ENCODE measurements around the gene VPS35L.
A peak's percentile ranks its signal among the peaks of the same experiment; 100 is the strongest.

VPS35L gene

GRCh38 chr16:19555186-19555937 lies at the start of gene VPS35L:
TSS of gene VPS35L (plus strand) at chr16:19555703. CDS start at chr16:19555730, 27 bp downstream.
- DNase-seq (ENCODE audit: low spot score) = peak; percentile 99

- DNase-seq (ENCODE audit: low spot score) = no peak
Observed at GRCh38 chr16:19506965-19507364, 48.5 kb upstream of the VPS35L start.

GRCh38 chr16:19507867-19508266 lies 47.6 kb upstream of the VPS35L start:
- DNase-seq (ENCODE audit: low spot score) = no peak

GRCh38 chr16:19512297-19512696 lies 43.2 kb upstream of the VPS35L start:
- DNase-seq (ENCODE audit: low spot score) = no peak

- DNase-seq (ENCODE audit: low spot score) = no peak
Observed at GRCh38 chr16:19513377-19514053, 42.0 kb upstream of the VPS35L start.

- no peak for DNase-seq (ENCODE audit: low spot score)
Observed at GRCh38 chr16:19515757-19516156, 39.7 kb upstream of the VPS35L start.

GRCh38 chr16:19517424-19518089 lies 37.9 kb upstream of the VPS35L start:
- peak; percentile 34 for DNase-seq (ENCODE audit: low spot score)

GRCh38 chr16:19518388-19518787 lies 37.1 kb upstream of the VPS35L start:
- DNase-seq (ENCODE audit: low spot score) = no peak

- no peak for DNase-seq (ENCODE audit: low spot score)
Observed at GRCh38 chr16:19520861-19521331, 34.6 kb upstream of the VPS35L start.

- peak; percentile 97 for DNase-seq (ENCODE audit: low spot score)
Observed at GRCh38 chr16:19521471-19522396, 33.8 kb upstream of the VPS35L start, which contains the start of gene GDE1. TSS of gene GDE1 (minus strand) at chr16:19522098. CDS start at chr16:19521964, 134 bp downstream.

GRCh38 chr16:19522397-19522732 lies 33.1 kb upstream of the VPS35L start:
- DNase-seq (ENCODE audit: low spot score) = no peak

GRCh38 chr16:19522760-19523159 lies 32.7 kb upstream of the VPS35L start:
- DNase-seq (ENCODE audit: low spot score) = no peak

- DNase-seq (ENCODE audit: low spot score) = no peak
Observed at GRCh38 chr16:19523184-19523558, 32.3 kb upstream of the VPS35L start.

GRCh38 chr16:19523559-19524355 lies 31.7 kb upstream of the VPS35L start, which contains the start of gene CCP110:
TSS of gene CCP110 (plus strand) at chr16:19523942. CDS start at chr16:19527882, 3,940 bp downstream.
- DNase-seq (ENCODE audit: low spot score) = peak; percentile 97

GRCh38 chr16:19524356-19524615 lies 31.2 kb upstream of the VPS35L start:
- DNase-seq (ENCODE audit: low spot score) = peak; percentile 20

- DNase-seq (ENCODE audit: low spot score) = no peak
Observed at GRCh38 chr16:19524616-19525384, 30.7 kb upstream of the VPS35L start.

GRCh38 chr16:19525385-19525723 lies 30.1 kb upstream of the VPS35L start:
- DNase-seq (ENCODE audit: low spot score) = no peak

- no peak for DNase-seq (ENCODE audit: low spot score)
Observed at GRCh38 chr16:19527161-19527560, 28.3 kb upstream of the VPS35L start.

- DNase-seq (ENCODE audit: low spot score) = no peak
Observed at GRCh38 chr16:19528666-19529065, 26.8 kb upstream of the VPS35L start.

- DNase-seq (ENCODE audit: low spot score) = no peak
Observed at GRCh38 chr16:19532601-19533000, 22.9 kb upstream of the VPS35L start.
